Stimulated activated naive CD4-positive, alpha-beta T cell (primary cell): Measurements from ENCODE around the gene PGK2.
"Not testable (repeated sequence)": the region's sequence is repeated elsewhere in the genome, so short reads cannot be mapped to it uniquely, and the experiment has no call there.

Experiments used
- DNase-seq, 6 experiments: peaks; one replicate each; lab custom pipeline; 2025; lab: John Stamatoyannopoulos, UW

The PGK2 gene

GRCh38 chr6:49787176-49787575 is at the start of gene PGK2:
TSS of gene PGK2 (minus strand) at chr6:49787285. CDS start at chr6:49787187, 98 bp downstream.
- DNase-seq: no peak

- no peak for DNase-seq
Measured at GRCh38 chr6:49835140-49835539, 48.1 kb upstream of the PGK2 start.

GRCh38 chr6:49833386-49833785 is 46.3 kb upstream of the PGK2 start:
- DNase-seq: no peak

- DNase-seq: no peak
Measured at GRCh38 chr6:49826743-49827406, 39.8 kb upstream of the PGK2 start.

GRCh38 chr6:49815166-49815565 is 28.1 kb upstream of the PGK2 start:
- no peak for DNase-seq

- no peak for DNase-seq
Measured at GRCh38 chr6:49813248-49813647, 26.2 kb upstream of the PGK2 start.

GRCh38 chr6:49806145-49806544 is 19.1 kb upstream of the PGK2 start:
- no peak for DNase-seq

- no peak for DNase-seq
Measured at GRCh38 chr6:49805246-49805645, 18.2 kb upstream of the PGK2 start.

GRCh38 chr6:49801525-49801924 is 14.4 kb upstream of the PGK2 start:
- no peak for DNase-seq

- no peak for DNase-seq
Measured at GRCh38 chr6:49799090-49799489, 12.0 kb upstream of the PGK2 start.

- not testable (repeated sequence) for DNase-seq
Measured at GRCh38 chr6:49796842-49797455, 9.9 kb upstream of the PGK2 start.

- DNase-seq: no peak
Measured at GRCh38 chr6:49790341-49790740, 3.3 kb upstream of the PGK2 start.

GRCh38 chr6:49784272-49784671 is 2.8 kb downstream of the PGK2 start:
- no peak for DNase-seq

GRCh38 chr6:49782725-49783124 is 4.4 kb downstream of the PGK2 start:
- no peak for DNase-seq

GRCh38 chr6:49782293-49782692 is 4.8 kb downstream of the PGK2 start:
- no peak for DNase-seq

GRCh38 chr6:49776444-49776843 is 10.6 kb downstream of the PGK2 start:
- DNase-seq: no peak

- DNase-seq: no peak
Measured at GRCh38 chr6:49775043-49775442, 12.0 kb downstream of the PGK2 start.

GRCh38 chr6:49772285-49772684 is 14.8 kb downstream of the PGK2 start:
- no peak for DNase-seq

- no peak for DNase-seq
Measured at GRCh38 chr6:49766762-49767161, 20.3 kb downstream of the PGK2 start.

GRCh38 chr6:49764571-49765236 is 22.4 kb downstream of the PGK2 start:
- DNase-seq: no peak

GRCh38 chr6:49744259-49744658 is 42.8 kb downstream of the PGK2 start, which contains the start of gene CRISP3:
TSS of gene CRISP3 (minus strand) at chr6:49744388. CDS start at chr6:49744367, 21 bp downstream.
- no peak for DNase-seq

GRCh38 chr6:49743429-49743828 is 43.7 kb downstream of the PGK2 start:
- no peak for DNase-seq

GRCh38 chr6:49739423-49739822 is 47.7 kb downstream of the PGK2 start:
- DNase-seq: no peak
